ENCODE measurements around the gene GDE1.

- TF ChIP-seq CTCF (conservative IDR thresholded peaks at IDR 0.05; ENCODE audit: low read length) (no peak), EZH2phosphoT487 (IDR thresholded peaks at IDR 0.05; ENCODE audit: borderline replicate concordance) (no peak)
These were observed 22.4 kb downstream of the GDE1 start for GRCh38 chr16:19499481-19499880.
